ENCODE measurements around the gene THSD4.

GRCh38 chr15:71306538-71306937, 191.3 kb downstream of the THSD4 start:
- TF ChIP-seq, protein P1, sequence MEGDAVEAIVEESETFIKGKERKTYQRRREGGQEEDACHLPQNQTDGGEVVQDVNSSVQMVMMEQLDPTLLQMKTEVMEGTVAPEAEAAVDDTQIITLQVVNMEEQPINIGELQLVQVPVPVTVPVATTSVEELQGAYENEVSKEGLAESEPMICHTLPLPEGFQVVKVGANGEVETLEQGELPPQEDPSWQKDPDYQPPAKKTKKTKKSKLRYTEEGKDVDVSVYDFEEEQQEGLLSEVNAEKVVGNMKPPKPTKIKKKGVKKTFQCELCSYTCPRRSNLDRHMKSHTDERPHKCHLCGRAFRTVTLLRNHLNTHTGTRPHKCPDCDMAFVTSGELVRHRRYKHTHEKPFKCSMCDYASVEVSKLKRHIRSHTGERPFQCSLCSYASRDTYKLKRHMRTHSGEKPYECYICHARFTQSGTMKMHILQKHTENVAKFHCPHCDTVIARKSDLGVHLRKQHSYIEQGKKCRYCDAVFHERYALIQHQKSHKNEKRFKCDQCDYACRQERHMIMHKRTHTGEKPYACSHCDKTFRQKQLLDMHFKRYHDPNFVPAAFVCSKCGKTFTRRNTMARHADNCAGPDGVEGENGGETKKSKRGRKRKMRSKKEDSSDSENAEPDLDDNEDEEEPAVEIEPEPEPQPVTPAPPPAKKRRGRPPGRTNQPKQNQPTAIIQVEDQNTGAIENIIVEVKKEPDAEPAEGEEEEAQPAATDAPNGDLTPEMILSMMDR (IDR thresholded peaks at IDR 0.05), result no peak
- no peak for TF ChIP-seq POLR2A (IDR thresholded peaks at IDR 0.05)
